Neural cell (in vitro differentiated cells): ENCODE results near the gene COASY. TPM values are rescaled to one million over a fixed set of nuclear protein-coding genes. Genes with fewer than 3 reads are reported as not detected.

Experiments
- H2AFZ ChIP-seq: fragments of 200-600, 300-800 bp; sonication (generic), shearing (Covaris generic); 2 replicates; pipeline ENCODE4 v1.6.0; 2014; ENCODE audit warnings: low read depth, mild to moderate bottlenecking, antibody characterized with exemption, low read length, moderate library complexity
- H3F3A ChIP-seq: fragments of 200-600 bp; shearing (Covaris generic); 2 replicates; pipeline ENCODE4 v1.6.1; 2016; ENCODE audit warnings: mild to moderate bottlenecking, moderate library complexity, mixed read lengths, antibody characterized with exemption, low read length; ENCODE audit not compliant: insufficient read depth, poor library complexity, severe bottlenecking
- H3K27ac ChIP-seq: fragments of 200-600, 300-800 bp; sonication (generic), shearing (Covaris generic); 2 replicates; pipeline ENCODE4 v1.5.1; 2014; ENCODE audit warnings: mild to moderate bottlenecking, low read length, moderate library complexity
- H3K27me3 ChIP-seq: fragments of 300-800, 200-600 bp; sonication (generic), shearing (Covaris generic); 2 replicates; pipeline ENCODE4 v1.6.0; 2014; ENCODE audit warnings: mild to moderate bottlenecking, low read depth, low read length, moderate library complexity; ENCODE audit not compliant: insufficient read depth
- H3K36me3 ChIP-seq: fragments of 300-800, 200-600 bp; sonication (generic), shearing (Covaris generic); 2 replicates; pipeline ENCODE4 v1.5.1; 2014; ENCODE audit warnings: mild to moderate bottlenecking, antibody characterized with exemption, low read length, moderate library complexity; ENCODE audit not compliant: insufficient read depth
- H3K4me2 ChIP-seq: fragments of 300-800, 200-600 bp; sonication (generic), shearing (Covaris generic); 2 replicates; pipeline ENCODE4 v1.6.0; 2014; ENCODE audit warnings: mild to moderate bottlenecking, low read length
- H3K4me3 ChIP-seq: fragments of 300-800, 200-600 bp; sonication (generic), shearing (Covaris generic); 2 replicates; pipeline ENCODE4 v1.5.1; 2014; ENCODE audit warnings: mild to moderate bottlenecking, low read length, moderate library complexity
- H3K79me2 ChIP-seq: fragments of 200-600 bp; shearing (Covaris generic); replicated peaks from 2 replicates; pipeline ENCODE4 v1.6.0; 2014; ENCODE audit warnings: mild to moderate bottlenecking, low read length, moderate library complexity; ENCODE audit not compliant: insufficient read depth
- H3K9ac ChIP-seq: fragments of 300-800, 200-600 bp; sonication (generic), shearing (Covaris generic); 2 replicates; pipeline ENCODE4 v1.6.1; 2016; ENCODE audit warnings: mild to moderate bottlenecking, low read length, mixed read lengths
- H3K9me2 ChIP-seq: fragments of 200-600 bp; shearing (Covaris generic); 2 replicates; pipeline ENCODE4 v1.6.1; 2016; ENCODE audit warnings: mild to moderate bottlenecking, low read length, mixed read lengths; ENCODE audit not compliant: insufficient read depth
- H3K9me3 ChIP-seq: fragments of 200-600, 300-800 bp; sonication (generic), shearing (Covaris generic); 2 replicates; pipeline ENCODE4 v1.6.1; 2016; ENCODE audit warnings: mild to moderate bottlenecking, mixed run types, low read length, moderate library complexity, mixed read lengths
- H4K20me1 ChIP-seq: fragments of 200-600 bp; shearing (Covaris generic); 2 replicates; pipeline ENCODE4 v1.6.1; 2016; ENCODE audit warnings: mild to moderate bottlenecking, mixed run types; ENCODE audit not compliant: insufficient read depth
- CTCF ChIP-seq: fragments of 450-650 bp; IDR thresholded peaks from 2 replicates; pipeline ENCODE4 v1.5.1; 2014; ENCODE audit warnings: antibody characterized with exemption, mild to moderate bottlenecking, moderate library complexity; ENCODE audit not compliant: poor library complexity, severe bottlenecking
- EP300 ChIP-seq: fragments of 450-650 bp; conservative IDR thresholded peaks from 2 replicates; pipeline ENCODE4 v1.6.1; 2014; ENCODE audit warnings: antibody characterized with exemption, mild to moderate bottlenecking, moderate library complexity; ENCODE audit not compliant: poor library complexity, severe bottlenecking
- EZH2 ChIP-seq: fragments of 200-600, 300-800 bp; shearing (Covaris generic), sonication (generic); IDR thresholded peaks from 2 replicates; pipeline ENCODE4 v1.6.1; 2014; ENCODE audit warnings: antibody characterized with exemption, low read length, borderline replicate concordance, mild to moderate bottlenecking; ENCODE audit not compliant: insufficient read depth, poor library complexity, severe bottlenecking
- MXI1 ChIP-seq: fragments of 450-650 bp; conservative IDR thresholded peaks from 2 replicates; pipeline ENCODE4 v1.6.1; 2014; ENCODE audit warnings: antibody characterized with exemption, mild to moderate bottlenecking; ENCODE audit not compliant: poor library complexity, severe bottlenecking
- POLR2AphosphoS5 ChIP-seq: IDR thresholded peaks from 2 replicates; pipeline ENCODE4 v1.6.1; 2012
- RAD21 ChIP-seq: fragments of 450-650 bp; conservative IDR thresholded peaks from 2 replicates; pipeline ENCODE4 v1.6.1; 2014; ENCODE audit warnings: antibody characterized with exemption, mild to moderate bottlenecking, moderate library complexity
- REST ChIP-seq: IDR thresholded peaks from 2 replicates; pipeline ENCODE4 v1.6.1; 2012; ENCODE audit warnings: borderline replicate concordance
- SMC3 ChIP-seq: fragments of 450-650 bp; conservative IDR thresholded peaks from 2 replicates; pipeline ENCODE4 v1.6.1; 2014; ENCODE audit warnings: antibody characterized with exemption, mild to moderate bottlenecking, moderate library complexity; ENCODE audit not compliant: poor library complexity
- TAF1 ChIP-seq: IDR thresholded peaks from 2 replicates; pipeline ENCODE4 v1.6.1; 2012; ENCODE audit warnings: low read depth
- polyA plus RNA-seq: library from polyadenylated mRNA; depleted of rRNA; stranded (reverse); fragments of >200 nt; gene quantifications from 2 replicates; pipeline ENCODE4 v1.2.3, GENCODE V29; 2014

COASY gene
- polyA plus RNA-seq, 1 donor from 2014 or later = 8.2 TPM

- Histone ChIP-seq H3K9ac (no peak overlapping the region), H3K4me3 (no peak overlapping the region), H3K36me3 (no peaks in the 10 kb centered on the region), H3K9me2 (no peaks in the 10 kb centered on the region), H3K27ac (no peak overlapping the region), H3F3A (no peaks in the 10 kb centered on the region), H3K4me2 (no peak overlapping the region), H3K27me3 (no peaks in the 10 kb centered on the region), H4K20me1 (no peaks in the 10 kb centered on the region), H3K79me2 (no peaks in the 10 kb centered on the region), H2AFZ (no peak overlapping the region), H3K9me3 (no peaks in the 10 kb centered on the region)
- TF ChIP-seq CTCF (no peak), MXI1 (no peak), RAD21 (no peak), EZH2 (no peak), POLR2AphosphoS5 (no peak)
Measured at GRCh38 chr17:42526031-42526444, 35.9 kb upstream of the COASY start.

- H3K27ac ChIP-seq = no peak overlapping the region
- no peaks in the 10 kb centered on the region for H3K36me3 ChIP-seq
- no peaks in the 10 kb centered on the region for H3K9me2 ChIP-seq
- no peak overlapping the region for H3K4me3 ChIP-seq
- H3K9me3 ChIP-seq = no peaks in the 10 kb centered on the region
- H2AFZ ChIP-seq = no peak overlapping the region
- H3F3A ChIP-seq = no peaks in the 10 kb centered on the region
- H3K9ac ChIP-seq = no peak overlapping the region
- H3K27me3 ChIP-seq = no peaks in the 10 kb centered on the region
- H3K4me2 ChIP-seq = no peak overlapping the region
- H3K79me2 ChIP-seq = no peaks in the 10 kb centered on the region
- TF ChIP-seq POLR2AphosphoS5 = no peak
- no peak for TF ChIP-seq TAF1
- TF ChIP-seq RAD21 = no peak
- TF ChIP-seq EP300 = no peak
- no peak for TF ChIP-seq REST
- no peak for TF ChIP-seq SMC3
- no peak for TF ChIP-seq EZH2
- TF ChIP-seq MXI1 = no peak
- TF ChIP-seq CTCF = no peak
- no peaks in the 10 kb centered on the region for H4K20me1 ChIP-seq
Measured at GRCh38 chr17:42527932-42528331, 34.0 kb upstream of the COASY start.
